ENCODE data around the gene GLRX. TPM values are rescaled to one million over a fixed set of nuclear protein-coding genes. Genes with fewer than 3 reads are reported as not detected.

GLRX gene
- total and polyA plus RNA-seq, 10 of the 15 experiments (the other 5 are each of a cell fraction or from before 2014, with no cell fraction given): 63.0 to 366 (median 186) TPM

DNA sequence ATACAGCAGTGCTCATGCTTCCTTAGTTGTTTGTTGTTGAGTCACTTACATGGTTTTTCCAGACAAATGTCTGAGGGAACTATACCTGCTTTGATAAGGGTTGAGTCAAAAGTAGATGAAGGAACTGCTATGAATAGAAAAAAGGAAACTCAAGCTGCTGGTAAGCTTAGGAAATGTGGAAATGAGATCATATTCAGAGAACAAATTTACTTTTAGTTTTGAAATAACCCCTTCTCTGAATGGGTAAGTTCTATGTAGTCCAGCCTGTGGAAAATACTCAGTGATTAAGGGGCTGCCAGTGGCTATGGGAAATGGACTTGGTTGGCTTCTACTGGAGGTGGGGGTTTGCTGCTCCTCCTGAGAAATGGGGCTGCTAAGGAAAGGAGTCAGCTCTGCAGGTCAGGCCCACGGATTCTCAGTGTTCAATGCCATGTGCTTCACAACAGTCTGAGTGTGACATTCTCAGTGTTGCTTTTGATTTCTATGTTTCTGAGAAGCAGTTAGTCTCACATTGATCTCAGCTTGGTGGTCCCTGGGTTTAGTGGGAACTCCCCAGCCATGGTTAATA is 47.7 kb upstream of the GLRX start (continued):
- TF ChIP-seq PBX3 (IDR thresholded peaks at IDR 0.05; ENCODE audit: insufficient replicate concordance, low read depth, low read length) (no peak), E2F8 (IDR thresholded peaks at IDR 0.05; ENCODE audit: low read depth, partially characterized antibody) (no peak), MTA3 (IDR thresholded peaks at IDR 0.05; ENCODE audit: borderline replicate concordance, low read length) (peak; percentile 95), ZZZ3 (IDR thresholded peaks at IDR 0.05; ENCODE audit: control insufficient read depth, insufficient read length, low read depth) (no peak), PAX5 (IDR thresholded peaks at IDR 0.05; ENCODE audit: borderline replicate concordance, low read depth, low read length) (0 out of 2 replicates have a peak, but pooled peaks have one; percentile 42), ZBTB33 (IDR thresholded peaks at IDR 0.05) (no peak), CEBPB (IDR thresholded peaks at IDR 0.05; ENCODE audit: borderline replicate concordance in 1 of 2, low read depth in 2 of 2, low read length in 2 of 2) (peak in 1 of 2 experiments; percentile 96; a peak in 2 of 4 replicates), TCF3 (IDR thresholded peaks at IDR 0.05; ENCODE audit: borderline replicate concordance, insufficient read depth, low read depth, low read length) (no peak), WRNIP1 (IDR thresholded peaks at IDR 0.05; ENCODE audit: borderline replicate concordance, low read depth, low read length) (no peak), NFYB (IDR thresholded peaks at IDR 0.05; ENCODE audit: insufficient read depth, low read depth, low read length) (no peak), YBX1 (IDR thresholded peaks at IDR 0.05) (no peak), SMAD1 (IDR thresholded peaks at IDR 0.05; ENCODE audit: low read depth, partially characterized antibody) (no peak), GATAD2B (conservative IDR thresholded peaks at IDR 0.05; ENCODE audit: low read depth) (peak; percentile 72), IRF5 (IDR thresholded peaks at IDR 0.05; ENCODE audit: borderline replicate concordance) (no peak), SMC3 (IDR thresholded peaks at IDR 0.05; ENCODE audit: borderline replicate concordance, low read length) (no peak), STAT3 (IDR thresholded peaks at IDR 0.05; ENCODE audit: low read depth, low read length) (no peak), POLR2AphosphoS5 (IDR thresholded peaks at IDR 0.05; ENCODE audit: low read length) (peak; percentile 60), BRCA1 (IDR thresholded peaks at IDR 0.05; ENCODE audit: low read depth, low read length) (no peak), SUPT20H (IDR thresholded peaks at IDR 0.05; ENCODE audit: borderline replicate concordance, control insufficient read depth, low read depth, low read length) (no peak), CREM (IDR thresholded peaks at IDR 0.05; ENCODE audit: low read depth) (peak; percentile 79; the same call in 1 of the 2 replicates), MTA2 (IDR thresholded peaks at IDR 0.05; ENCODE audit: low read depth) (peak; percentile 58; the same call in 1 of the 2 replicates)
- TF ChIP-seq, protein P1, sequence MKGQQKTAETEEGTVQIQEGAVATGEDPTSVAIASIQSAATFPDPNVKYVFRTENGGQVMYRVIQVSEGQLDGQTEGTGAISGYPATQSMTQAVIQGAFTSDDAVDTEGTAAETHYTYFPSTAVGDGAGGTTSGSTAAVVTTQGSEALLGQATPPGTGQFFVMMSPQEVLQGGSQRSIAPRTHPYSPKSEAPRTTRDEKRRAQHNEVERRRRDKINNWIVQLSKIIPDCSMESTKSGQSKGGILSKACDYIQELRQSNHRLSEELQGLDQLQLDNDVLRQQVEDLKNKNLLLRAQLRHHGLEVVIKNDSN (IDR thresholded peaks at IDR 0.05; ENCODE audit: borderline replicate concordance, extremely low read length, insufficient read depth, low read depth, low read length): no peak
